ENCODE measurements around the gene DSCAML1. TPM values are rescaled to one million over a fixed set of nuclear protein-coding genes. Genes with fewer than 3 reads are reported as not detected.

DSCAML1 gene
- total and polyA plus RNA-seq, 4 donors, result 0.18 to 1.5 (median 1.1) TPM

DNA sequence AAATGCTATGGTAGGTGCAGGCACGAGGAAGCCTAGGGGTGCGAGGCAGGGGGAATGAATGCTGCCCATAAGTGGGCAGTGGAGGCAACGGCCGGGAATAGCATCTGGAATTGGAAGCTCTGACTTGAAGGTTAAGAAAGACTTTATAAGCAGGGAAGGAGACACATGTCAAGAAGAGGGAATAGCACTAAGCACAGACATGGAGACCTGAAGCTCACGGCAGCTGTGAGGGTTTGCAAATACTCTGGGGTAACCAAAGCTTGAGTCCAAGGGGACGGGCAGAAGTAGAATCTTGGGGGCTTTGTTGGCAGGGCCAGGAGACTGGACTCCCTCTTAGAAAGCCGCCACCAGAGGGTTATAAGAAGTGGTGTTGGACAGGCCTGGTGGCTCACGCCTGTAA is 356.8 kb downstream of the DSCAML1 start:
- WGBS, 2 donors, result 93 to 94% methylated on average over 8 of the region's 8 CpGs
- TF ChIP-seq, protein P1, sequence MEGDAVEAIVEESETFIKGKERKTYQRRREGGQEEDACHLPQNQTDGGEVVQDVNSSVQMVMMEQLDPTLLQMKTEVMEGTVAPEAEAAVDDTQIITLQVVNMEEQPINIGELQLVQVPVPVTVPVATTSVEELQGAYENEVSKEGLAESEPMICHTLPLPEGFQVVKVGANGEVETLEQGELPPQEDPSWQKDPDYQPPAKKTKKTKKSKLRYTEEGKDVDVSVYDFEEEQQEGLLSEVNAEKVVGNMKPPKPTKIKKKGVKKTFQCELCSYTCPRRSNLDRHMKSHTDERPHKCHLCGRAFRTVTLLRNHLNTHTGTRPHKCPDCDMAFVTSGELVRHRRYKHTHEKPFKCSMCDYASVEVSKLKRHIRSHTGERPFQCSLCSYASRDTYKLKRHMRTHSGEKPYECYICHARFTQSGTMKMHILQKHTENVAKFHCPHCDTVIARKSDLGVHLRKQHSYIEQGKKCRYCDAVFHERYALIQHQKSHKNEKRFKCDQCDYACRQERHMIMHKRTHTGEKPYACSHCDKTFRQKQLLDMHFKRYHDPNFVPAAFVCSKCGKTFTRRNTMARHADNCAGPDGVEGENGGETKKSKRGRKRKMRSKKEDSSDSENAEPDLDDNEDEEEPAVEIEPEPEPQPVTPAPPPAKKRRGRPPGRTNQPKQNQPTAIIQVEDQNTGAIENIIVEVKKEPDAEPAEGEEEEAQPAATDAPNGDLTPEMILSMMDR (IDR thresholded peaks at IDR 0.05; ENCODE audit: control extremely low read depth, extremely low read depth), result no peak
- peaks cover 0 to 5% (median 0%) of the 10 kb centered on the region in 4 donors for H3K36me3 ChIP-seq (ENCODE audit: control insufficient read depth in 4 of 4, insufficient read depth in 4 of 4, low read length in 4 of 4)
- DNase-seq, result no peak
- no peak for ATAC-seq (ENCODE audit: insufficient read depth, low FRiP score)
- no peak overlapping the region for H3K4me3 ChIP-seq
- H3K4me1 ChIP-seq (ENCODE audit: control insufficient read depth in 5 of 5, insufficient read depth in 5 of 5, low read length in 5 of 5), result peaks cover 0 to 17% (median 0%) of the 10 kb centered on the region in 5 donors
- no peak overlapping the region for H3K9ac ChIP-seq (ENCODE audit: insufficient read depth in 1 of 2, low read length in 2 of 2)
- peaks cover 0 to 4% (median 2%) of the 10 kb centered on the region in 4 donors for H3K9me3 ChIP-seq (ENCODE audit: control insufficient read depth in 4 of 4, insufficient read depth in 3 of 4, low read length in 3 of 4)
- H3K27ac ChIP-seq (ENCODE audit: low read depth in 1 of 2, low read length in 1 of 2), result no peak overlapping the region
- H3K27me3 ChIP-seq (ENCODE audit: control insufficient read depth in 3 of 3, insufficient read depth in 3 of 3, low read length in 2 of 3), result peaks cover 0 to 25% (median 0%) of the 10 kb centered on the region in 3 donors

DNA sequence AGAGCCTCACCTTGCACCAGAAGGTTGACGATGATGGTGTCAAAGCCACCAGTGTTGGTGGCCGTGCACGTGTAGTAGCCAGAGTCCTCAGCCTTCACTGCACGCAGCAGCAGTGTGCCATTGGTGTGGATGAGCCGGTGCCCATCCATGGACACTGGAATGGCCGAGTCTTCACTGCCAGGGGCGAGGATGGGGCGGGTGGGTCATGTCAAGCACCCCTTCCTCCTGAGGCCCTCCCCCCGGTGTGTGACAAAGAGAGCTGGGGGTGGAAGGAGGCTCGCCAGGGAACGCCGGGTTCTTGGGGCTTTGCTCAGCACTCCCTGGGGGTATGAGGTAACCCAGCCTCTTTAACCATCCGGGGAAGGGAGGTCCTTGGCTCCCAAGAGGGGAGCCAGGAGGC is 357.8 kb downstream of the DSCAML1 start:
- peaks cover 0 to 4% (median 2%) of the 10 kb centered on the region in 4 donors for H3K9me3 ChIP-seq (ENCODE audit: control insufficient read depth in 4 of 4, insufficient read depth in 3 of 4, low read length in 3 of 4)
- ATAC-seq (ENCODE audit: insufficient read depth, low FRiP score), result no peak
- no peak for DNase-seq
- H3K4me3 ChIP-seq, result no peak overlapping the region
- TF ChIP-seq, protein P1 (IDR thresholded peaks at IDR 0.05; ENCODE audit: control extremely low read depth, extremely low read depth), result no peak
- WGBS, 2 donors, result 89 to 95% methylated on average over 12 to 13 of the region's 13 CpGs
- H3K4me1 ChIP-seq (ENCODE audit: control insufficient read depth in 5 of 5, insufficient read depth in 5 of 5, low read length in 5 of 5), result peaks cover 0 to 7% (median 0%) of the 10 kb centered on the region in 5 donors
- H3K9ac ChIP-seq (ENCODE audit: insufficient read depth in 1 of 2, low read length in 2 of 2), result no peak overlapping the region
- no peak overlapping the region for H3K27ac ChIP-seq (ENCODE audit: low read depth in 1 of 2, low read length in 1 of 2)
- peaks cover 0 to 19% (median 0%) of the 10 kb centered on the region in 3 donors for H3K27me3 ChIP-seq (ENCODE audit: control insufficient read depth in 3 of 3, insufficient read depth in 3 of 3, low read length in 2 of 3)
- H3K36me3 ChIP-seq (ENCODE audit: control insufficient read depth in 4 of 4, insufficient read depth in 4 of 4, low read length in 4 of 4), result peaks cover 0 to 7% (median 0%) of the 10 kb centered on the region in 4 donors

DNA sequence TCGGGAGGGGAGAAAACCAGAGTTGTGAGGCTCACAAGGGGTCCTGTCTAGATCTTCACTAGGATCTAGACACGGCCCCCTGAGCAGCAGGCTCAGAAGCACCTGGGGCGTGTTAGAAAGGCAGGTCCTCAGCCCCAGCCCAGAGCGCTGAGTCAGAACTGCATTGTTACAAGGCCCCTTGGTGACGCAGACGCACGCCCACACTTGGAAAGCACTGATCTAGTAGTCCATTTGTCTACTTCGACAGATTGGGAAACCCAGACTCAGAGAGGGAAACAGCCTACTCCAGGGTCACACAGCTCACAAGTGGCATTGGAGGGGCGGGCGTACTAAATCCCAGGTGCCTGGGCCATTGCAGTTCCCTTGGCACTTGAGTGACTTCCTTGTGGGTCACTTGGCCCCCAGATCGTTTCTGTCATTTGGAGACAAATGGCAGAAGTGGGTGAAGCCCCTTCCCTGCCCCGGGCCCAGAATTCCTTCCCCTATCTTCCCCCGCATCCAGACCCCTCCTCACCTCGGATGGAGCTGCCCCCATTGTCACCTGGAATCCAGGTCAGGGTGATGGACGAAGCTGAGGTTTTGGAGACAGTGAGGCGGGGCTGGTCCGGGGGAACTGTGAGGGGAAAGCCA is 358.5 kb downstream of the DSCAML1 start:
- Histone ChIP-seq H3K27me3 (ENCODE audit: control insufficient read depth in 3 of 3, insufficient read depth in 3 of 3, low read length in 2 of 3) (peaks cover 0 to 18% (median 0%) of the 10 kb centered on the region in 3 donors), H3K4me3 (no peak overlapping the region), H3K9me3 (ENCODE audit: control insufficient read depth in 4 of 4, insufficient read depth in 3 of 4, low read length in 3 of 4) (peaks cover 0 to 4% (median 2%) of the 10 kb centered on the region in 4 donors), H3K36me3 (ENCODE audit: control insufficient read depth in 4 of 4, insufficient read depth in 4 of 4, low read length in 4 of 4) (peaks cover 0 to 7% (median 0%) of the 10 kb centered on the region in 4 donors), H3K27ac (ENCODE audit: low read depth in 1 of 2, low read length in 1 of 2) (no peak overlapping the region), H3K4me1 (ENCODE audit: control insufficient read depth in 5 of 5, insufficient read depth in 5 of 5, low read length in 5 of 5) (no peaks in the 10 kb centered on the region), H3K9ac (ENCODE audit: insufficient read depth in 1 of 2, low read length in 2 of 2) (no peak overlapping the region)
- TF ChIP-seq, protein P1 (IDR thresholded peaks at IDR 0.05; ENCODE audit: control extremely low read depth, extremely low read depth), result no peak
- DNase-seq (no peak), ATAC-seq (ENCODE audit: insufficient read depth, low FRiP score) (no peak)
- WGBS, 2 donors, result 89 to 90% methylated on average over 17 of the region's 17 CpGs
